Ishikawa (cell line): ENCODE results near the gene KCNJ6.

Experiments used
- CEBPB ChIP-seq: IDR thresholded peaks from 2 replicates; pipeline ENCODE4 v1.6.1; 2012
- CREB1 ChIP-seq: IDR thresholded peaks from 2 replicates; pipeline ENCODE4 v1.6.1; 2012; ENCODE audit warnings: low read depth
- EP300 ChIP-seq: IDR thresholded peaks from 2 replicates; pipeline ENCODE4 v1.6.1; 2012; ENCODE audit warnings: borderline replicate concordance
- FOXM1 ChIP-seq: IDR thresholded peaks from 2 replicates; pipeline ENCODE4 v1.6.1; 2012; ENCODE audit warnings: low read depth, borderline replicate concordance
- RAD21 ChIP-seq: IDR thresholded peaks from 2 replicates; pipeline ENCODE4 v1.6.1; 2012; ENCODE audit warnings: low read depth
- REST ChIP-seq: IDR thresholded peaks from 2 replicates; pipeline ENCODE4 v1.6.1; 2012; ENCODE audit warnings: low read depth, mild to moderate bottlenecking
- TCF12 ChIP-seq: IDR thresholded peaks from 2 replicates; pipeline ENCODE4 v1.6.1; 2012; ENCODE audit warnings: low read depth
- TEAD4 ChIP-seq: IDR thresholded peaks from 2 replicates; pipeline ENCODE4 v1.6.1; 2012
- YY1 ChIP-seq: IDR thresholded peaks from 2 replicates; pipeline ENCODE4 v1.6.1; 2012; ENCODE audit warnings: low read depth
- TF ChIP-seq, protein P1 (sequence below): IDR thresholded peaks from 2 replicates; pipeline ENCODE4 v1.6.1; 2012

DNA sequence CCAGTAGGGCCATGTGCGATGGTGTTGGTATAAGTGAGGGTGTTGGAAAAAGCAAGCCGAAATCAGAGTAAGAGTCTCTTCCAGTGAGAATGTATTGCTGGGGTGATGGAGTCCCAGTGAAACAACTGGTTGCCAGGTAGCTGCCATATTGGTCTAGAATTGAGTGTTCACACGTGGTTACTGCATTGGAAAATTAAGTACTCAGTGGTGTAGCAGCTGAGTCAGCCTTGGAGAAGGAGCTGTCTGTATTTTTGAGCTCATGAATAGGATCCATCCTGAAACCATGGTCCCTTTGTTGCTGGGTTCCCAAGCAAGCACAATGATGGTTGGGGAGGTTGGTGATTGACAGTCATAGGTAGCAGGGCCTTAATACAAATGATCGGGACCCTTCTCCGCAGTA, 314.3 kb downstream of the KCNJ6 start:
- no peak for TF ChIP-seq TEAD4
- TF ChIP-seq RAD21, result no peak
- TF ChIP-seq, protein P1, sequence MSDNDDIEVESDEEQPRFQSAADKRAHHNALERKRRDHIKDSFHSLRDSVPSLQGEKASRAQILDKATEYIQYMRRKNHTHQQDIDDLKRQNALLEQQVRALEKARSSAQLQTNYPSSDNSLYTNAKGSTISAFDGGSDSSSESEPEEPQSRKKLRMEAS, result no peak
- TF ChIP-seq REST, result no peak
- TF ChIP-seq FOXM1, result no peak
- no peak for TF ChIP-seq CREB1
- no peak for TF ChIP-seq YY1
- no peak for TF ChIP-seq TCF12
- no peak for TF ChIP-seq CEBPB
- no peak for TF ChIP-seq EP300
